ENCODE data around the gene PRKCH.

PRKCH gene

GRCh38 chr14:61382842-61383241 is 61.5 kb downstream of the PRKCH start:
- no peaks in the 10 kb centered on the region for H3K9me3 ChIP-seq (ENCODE audit: control insufficient read depth in 1 of 2, low read length in 2 of 2)
- no peaks in the 10 kb centered on the region for H3K4me1 ChIP-seq (ENCODE audit: control insufficient read depth in 1 of 2, insufficient read depth in 2 of 2, low read length in 2 of 2)

DNA sequence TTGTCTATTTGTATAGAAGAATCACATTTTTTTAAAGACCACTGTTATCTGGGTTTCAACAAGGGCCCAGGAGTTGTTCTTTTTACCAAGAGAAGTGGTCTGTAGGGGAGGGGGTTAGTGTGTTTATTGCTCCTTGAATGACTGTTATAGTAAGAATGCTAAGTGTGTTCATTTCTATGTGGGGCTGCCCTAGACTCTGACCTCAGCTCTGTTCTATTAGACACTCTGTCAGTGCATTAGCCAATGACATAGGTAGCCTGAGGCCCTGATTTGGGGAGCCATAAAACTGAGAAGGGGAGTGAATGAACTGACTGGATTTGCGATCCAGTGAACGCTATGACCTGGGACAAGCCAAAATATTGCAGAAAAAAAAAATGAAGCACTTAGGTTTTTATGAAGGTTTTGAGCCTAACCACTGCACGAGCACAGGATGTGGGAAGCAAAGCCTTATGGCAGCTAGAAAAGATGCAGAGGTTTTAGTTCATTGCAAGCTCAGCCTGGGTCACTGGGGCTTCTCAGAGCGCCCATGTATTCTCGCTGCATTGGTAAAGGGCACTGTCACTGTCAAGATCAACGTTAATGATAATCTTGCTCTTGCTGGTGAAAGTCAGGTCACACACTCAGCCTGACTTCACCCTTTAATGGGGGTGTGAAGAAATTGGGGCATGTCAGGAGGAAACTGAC is 63.8 kb downstream of the PRKCH start:
- Histone ChIP-seq H3K4me1 (ENCODE audit: control insufficient read depth in 1 of 2, insufficient read depth in 2 of 2, low read length in 2 of 2) (no peaks in the 10 kb centered on the region), H3K9me3 (ENCODE audit: control insufficient read depth in 1 of 2, low read length in 2 of 2) (no peaks in the 10 kb centered on the region), H3K27me3 (ENCODE audit: low read depth, low read length) (no peaks in the 10 kb centered on the region), H3K4me3 (ENCODE audit: low read depth in 1 of 2, low read length in 2 of 2) (no peak overlapping the region), H3K27ac (ENCODE audit: low read length) (no peak overlapping the region), H3K36me3 (ENCODE audit: control insufficient read depth in 1 of 2, insufficient read depth in 2 of 2, low read length in 2 of 2) (no peaks in the 10 kb centered on the region)

More at GRCh38 chr14:61382842-61383241, 61.5 kb downstream of the PRKCH start:
- Histone ChIP-seq H3K36me3 (ENCODE audit: control insufficient read depth in 1 of 2, insufficient read depth in 2 of 2, low read length in 2 of 2) (no peaks in the 10 kb centered on the region), H3K27me3 (ENCODE audit: low read depth, low read length) (no peaks in the 10 kb centered on the region), H3K27ac (ENCODE audit: low read length) (no peak overlapping the region), H3K4me3 (ENCODE audit: low read depth in 1 of 2, low read length in 2 of 2) (no peak overlapping the region)

GRCh38 chr14:61386173-61386772 is 64.9 kb downstream of the PRKCH start:
- Histone ChIP-seq H3K4me3 (ENCODE audit: low read depth in 1 of 2, low read length in 2 of 2) (no peak overlapping the region), H3K27ac (ENCODE audit: low read length) (no peak overlapping the region), H3K27me3 (ENCODE audit: low read depth, low read length) (no peaks in the 10 kb centered on the region), H3K4me1 (ENCODE audit: control insufficient read depth in 1 of 2, insufficient read depth in 2 of 2, low read length in 2 of 2) (no peaks in the 10 kb centered on the region), H3K9me3 (ENCODE audit: control insufficient read depth in 1 of 2, low read length in 2 of 2) (no peaks in the 10 kb centered on the region), H3K36me3 (ENCODE audit: control insufficient read depth in 1 of 2, insufficient read depth in 2 of 2, low read length in 2 of 2) (no peaks in the 10 kb centered on the region)

DNA sequence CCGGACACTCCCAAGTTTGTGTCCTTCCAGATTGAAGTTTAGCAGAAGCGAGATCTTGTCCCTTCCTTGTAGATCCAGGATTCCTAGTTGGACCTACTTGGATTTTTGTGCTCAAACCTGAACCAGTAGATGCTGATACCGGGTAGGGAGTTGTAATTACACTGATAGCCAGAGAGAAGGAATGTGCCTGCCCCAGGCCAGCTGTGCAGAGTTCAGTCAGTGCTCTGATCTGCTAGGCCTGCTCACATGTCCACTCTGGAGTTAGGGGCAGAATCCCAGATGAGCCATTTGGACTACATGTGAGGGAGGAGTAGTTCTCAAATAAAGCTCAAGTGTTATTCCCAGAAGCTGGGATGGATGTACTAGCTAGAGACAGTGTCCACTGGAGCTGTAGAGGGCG is 65.7 kb downstream of the PRKCH start:
- Histone ChIP-seq H3K4me1 (ENCODE audit: control insufficient read depth in 1 of 2, insufficient read depth in 2 of 2, low read length in 2 of 2) (no peaks in the 10 kb centered on the region), H3K27me3 (ENCODE audit: low read depth, low read length) (no peaks in the 10 kb centered on the region), H3K4me3 (ENCODE audit: low read depth in 1 of 2, low read length in 2 of 2) (no peak overlapping the region), H3K9me3 (ENCODE audit: control insufficient read depth in 1 of 2, low read length in 2 of 2) (no peaks in the 10 kb centered on the region), H3K27ac (ENCODE audit: low read length) (no peak overlapping the region), H3K36me3 (ENCODE audit: control insufficient read depth in 1 of 2, insufficient read depth in 2 of 2, low read length in 2 of 2) (no peaks in the 10 kb centered on the region)

GRCh38 chr14:61388173-61388975 is 67.0 kb downstream of the PRKCH start:
- Histone ChIP-seq H3K27me3 (ENCODE audit: low read depth, low read length) (no peaks in the 10 kb centered on the region), H3K27ac (ENCODE audit: low read length) (no peak overlapping the region), H3K4me1 (ENCODE audit: control insufficient read depth in 1 of 2, insufficient read depth in 2 of 2, low read length in 2 of 2) (no peaks in the 10 kb centered on the region), H3K36me3 (ENCODE audit: control insufficient read depth in 1 of 2, insufficient read depth in 2 of 2, low read length in 2 of 2) (no peaks in the 10 kb centered on the region), H3K4me3 (ENCODE audit: low read depth in 1 of 2, low read length in 2 of 2) (no peak overlapping the region), H3K9me3 (ENCODE audit: control insufficient read depth in 1 of 2, low read length in 2 of 2) (no peaks in the 10 kb centered on the region)

GRCh38 chr14:61388976-61389576 is 67.7 kb downstream of the PRKCH start:
- Histone ChIP-seq H3K36me3 (ENCODE audit: control insufficient read depth in 1 of 2, insufficient read depth in 2 of 2, low read length in 2 of 2) (no peaks in the 10 kb centered on the region), H3K9me3 (ENCODE audit: control insufficient read depth in 1 of 2, low read length in 2 of 2) (no peaks in the 10 kb centered on the region), H3K4me1 (ENCODE audit: control insufficient read depth in 1 of 2, insufficient read depth in 2 of 2, low read length in 2 of 2) (no peaks in the 10 kb centered on the region), H3K27me3 (ENCODE audit: low read depth, low read length) (no peaks in the 10 kb centered on the region), H3K4me3 (ENCODE audit: low read depth in 1 of 2, low read length in 2 of 2) (no peak overlapping the region), H3K27ac (ENCODE audit: low read length) (no peak overlapping the region)

- no peaks in the 10 kb centered on the region for H3K4me1 ChIP-seq (ENCODE audit: control insufficient read depth in 1 of 2, insufficient read depth in 2 of 2, low read length in 2 of 2)
- H3K36me3 ChIP-seq (ENCODE audit: control insufficient read depth in 1 of 2, insufficient read depth in 2 of 2, low read length in 2 of 2): no peaks in the 10 kb centered on the region
- H3K27ac ChIP-seq (ENCODE audit: low read length): no peak overlapping the region
- no peak overlapping the region for H3K4me3 ChIP-seq (ENCODE audit: low read depth in 1 of 2, low read length in 2 of 2)
- H3K27me3 ChIP-seq (ENCODE audit: low read depth, low read length): no peaks in the 10 kb centered on the region
- no peaks in the 10 kb centered on the region for H3K9me3 ChIP-seq (ENCODE audit: control insufficient read depth in 1 of 2, low read length in 2 of 2)
These were observed 69.7 kb downstream of the PRKCH start for GRCh38 chr14:61391119-61391518.

- Histone ChIP-seq H3K4me3 (ENCODE audit: low read depth in 1 of 2, low read length in 2 of 2) (no peak overlapping the region), H3K9me3 (ENCODE audit: control insufficient read depth in 1 of 2, low read length in 2 of 2) (no peaks in the 10 kb centered on the region), H3K36me3 (ENCODE audit: control insufficient read depth in 1 of 2, insufficient read depth in 2 of 2, low read length in 2 of 2) (no peaks in the 10 kb centered on the region), H3K4me1 (ENCODE audit: control insufficient read depth in 1 of 2, insufficient read depth in 2 of 2, low read length in 2 of 2) (no peaks in the 10 kb centered on the region), H3K27me3 (ENCODE audit: low read depth, low read length) (no peaks in the 10 kb centered on the region), H3K27ac (ENCODE audit: low read length) (no peak overlapping the region)
These were observed 70.9 kb downstream of the PRKCH start for GRCh38 chr14:61392297-61392696.

- H3K36me3 ChIP-seq (ENCODE audit: control insufficient read depth in 1 of 2, insufficient read depth in 2 of 2, low read length in 2 of 2): no peaks in the 10 kb centered on the region
- H3K27me3 ChIP-seq (ENCODE audit: low read depth, low read length): no peaks in the 10 kb centered on the region
- H3K27ac ChIP-seq (ENCODE audit: low read length): no peak overlapping the region
- H3K9me3 ChIP-seq (ENCODE audit: control insufficient read depth in 1 of 2, low read length in 2 of 2): no peaks in the 10 kb centered on the region
- H3K4me1 ChIP-seq (ENCODE audit: control insufficient read depth in 1 of 2, insufficient read depth in 2 of 2, low read length in 2 of 2): no peaks in the 10 kb centered on the region
- H3K4me3 ChIP-seq (ENCODE audit: low read depth in 1 of 2, low read length in 2 of 2): no peak overlapping the region
These were observed 73.2 kb downstream of the PRKCH start for GRCh38 chr14:61394542-61394941.

GRCh38 chr14:61395115-61395725 is 73.8 kb downstream of the PRKCH start:
- Histone ChIP-seq H3K36me3 (ENCODE audit: control insufficient read depth in 1 of 2, insufficient read depth in 2 of 2, low read length in 2 of 2) (no peaks in the 10 kb centered on the region), H3K27ac (ENCODE audit: low read length) (no peak overlapping the region), H3K27me3 (ENCODE audit: low read depth, low read length) (no peaks in the 10 kb centered on the region), H3K4me3 (ENCODE audit: low read depth in 1 of 2, low read length in 2 of 2) (no peak overlapping the region), H3K9me3 (ENCODE audit: control insufficient read depth in 1 of 2, low read length in 2 of 2) (no peaks in the 10 kb centered on the region), H3K4me1 (ENCODE audit: control insufficient read depth in 1 of 2, insufficient read depth in 2 of 2, low read length in 2 of 2) (no peaks in the 10 kb centered on the region)

GRCh38 chr14:61396279-61396678 is 74.9 kb downstream of the PRKCH start:
- Histone ChIP-seq H3K9me3 (ENCODE audit: control insufficient read depth in 1 of 2, low read length in 2 of 2) (no peaks in the 10 kb centered on the region), H3K4me3 (ENCODE audit: low read depth in 1 of 2, low read length in 2 of 2) (no peak overlapping the region), H3K27me3 (ENCODE audit: low read depth, low read length) (no peaks in the 10 kb centered on the region), H3K36me3 (ENCODE audit: control insufficient read depth in 1 of 2, insufficient read depth in 2 of 2, low read length in 2 of 2) (no peaks in the 10 kb centered on the region), H3K4me1 (ENCODE audit: control insufficient read depth in 1 of 2, insufficient read depth in 2 of 2, low read length in 2 of 2) (no peaks in the 10 kb centered on the region), H3K27ac (ENCODE audit: low read length) (no peak overlapping the region)

All from muscle layer of duodenum (tissue), 2 donors.